ENCODE data around the gene PAQR9.

DNA sequence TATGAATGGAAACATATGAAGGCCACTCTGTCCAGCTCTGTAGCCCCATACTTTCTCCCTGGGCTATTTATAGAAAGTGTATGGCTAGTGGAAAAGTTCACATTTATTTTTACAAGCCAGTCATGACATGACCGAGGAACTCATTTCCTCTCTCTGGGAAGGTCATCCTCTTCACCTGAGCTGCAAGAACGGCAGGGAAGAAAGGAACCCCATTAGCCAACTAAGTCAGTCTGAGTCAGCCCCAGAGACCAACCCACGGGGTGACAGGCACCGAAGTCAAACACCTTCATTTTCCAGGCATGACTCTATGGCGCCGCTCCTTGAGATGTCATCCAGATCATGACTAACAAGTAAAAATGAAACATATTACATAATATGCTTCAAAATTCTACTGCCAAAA lies 4.8 kb downstream of the PAQR9 start:
- TF ChIP-seq CTCF (IDR thresholded peaks at IDR 0.05) (no peak), POLR2A (IDR thresholded peaks at IDR 0.05) (no peak)
